ENCODE measurements around the gene CEP72. TPM values are rescaled to one million over a fixed set of nuclear protein-coding genes. Genes with fewer than 3 reads are reported as not detected.

The CEP72 gene
- total RNA-seq, 1 donor = 3.5 TPM

Other genes starting within 250 kb of the CEP72 start
- 31.8 TPM for gene EXOC3, start 169.2 kb upstream of the CEP72 start, total RNA-seq
- 1.8 TPM for gene SLC9A3, start 87.9 kb upstream of the CEP72 start, total RNA-seq
- gene TPPP, start 81.0 kb downstream of the CEP72 start, total RNA-seq = 0.84 TPM
- 0.73 TPM for gene ZDHHC11B, start 172.4 kb downstream of the CEP72 start, total RNA-seq
- gene ZDHHC11, start 238.6 kb downstream of the CEP72 start, total RNA-seq = 1.2 TPM